Testis (tissue), 3 donors: ENCODE measurements around the gene CLSTN1. TPM values are rescaled to one million over a fixed set of nuclear protein-coding genes. Genes with fewer than 3 reads are reported as not detected.
A peak's percentile ranks its signal among the peaks of the same experiment; 100 is the strongest.
"Not testable (repeated sequence)": the region's sequence is repeated elsewhere in the genome, so short reads cannot be mapped to it uniquely, and the experiment has no call there.

Experiments used
- DNase-seq: peaks from one replicate; pipeline ENCODE4 v3.0.0-alpha.2; 2019
- H3K27ac ChIP-seq, 2 donors: fragments of 200-600 bp; sonication (generic); one replicate each; pipeline ENCODE4 v1.5.1; 2019
- H3K27me3 ChIP-seq: fragments of 200-600 bp; sonication (generic); one replicate; pipeline ENCODE4 v1.5.1; 2019
- H3K36me3 ChIP-seq: fragments of 200-600 bp; sonication (generic); one replicate; pipeline ENCODE4 v1.5.1; 2017; ENCODE audit warnings: low read depth; ENCODE audit errors: missing control alignments
- H3K4me1 ChIP-seq: fragments of 200-600 bp; sonication (generic); one replicate; pipeline ENCODE4 v1.5.1; 2019
- H3K4me3 ChIP-seq, 2 donors: fragments of 200-600 bp; sonication (generic); one replicate each; pipeline ENCODE4 v1.5.1; 2017 to 2019
- H3K9me3 ChIP-seq: fragments of 200-600 bp; sonication (generic); one replicate; pipeline ENCODE4 v1.5.1; 2017
- POLR2A ChIP-seq: fragments of 450-650 bp; IDR thresholded peaks from one replicate; pipeline ENCODE4 v1.6.1; 2017; ENCODE audit warnings: antibody characterized with exemption, mild to moderate bottlenecking, moderate library complexity
- WGBS, 2 donors: methylation state at CpG; one replicate each; pipeline ENCODE4 v1.1.5; 2018; 5-methylcytosine and 5-hydroxymethylcytosine counted together
- intact Hi-C: fragments of 100-400 bp; cut with DNase I; formaldehyde crosslinking; loops from one replicate; pipeline ENCODE4 v1.15.1; 2023; ENCODE audit warnings: low total_unique reads
- polyA plus RNA-seq: library from polyadenylated mRNA; stranded (reverse); fragments of 350-450 nt; fragmentation: Illumina TruSeq; extraction: RNeasy Lipid Tissue Mini Kit (QIAGEN cat#74804); gene quantifications from one replicate; pipeline ENCODE4 v1.2.3, GENCODE V29; 2014; ENCODE audit warnings: low read depth, low replicate concordance; ENCODE audit not compliant: insufficient read depth
- total RNA-seq, 2 donors: library from RNA; depleted of rRNA; stranded (reverse); fragments of >200 nt; gene quantifications; one replicate each; pipeline ENCODE4 v1.2.3, GENCODE V29; 2016
- TF ChIP-seq, protein P1 (sequence below), 3 experiments: fragments of 450-650 bp in 2 of 3; fragments of 200-600 bp in 1 of 3; sonication (generic) in 1 of 3; IDR thresholded peaks; one replicate each; pipeline ENCODE4 v1.5.1; 2016 to 2019; ENCODE audit warnings: antibody characterized with exemption in 3 of 3, mild to moderate bottlenecking in 2 of 3, moderate library complexity in 1 of 3

Gene CLSTN1
- total and polyA plus RNA-seq, 3 donors from 2014 or later = 52.6 to 70.2 (median 60.4) TPM

- no peak overlapping the region for H3K27ac ChIP-seq
- peaks cover 3% of the 10 kb centered on the region for H3K4me1 ChIP-seq
- no peak overlapping the region for H3K4me3 ChIP-seq
- intact Hi-C loops = no loop called here
- no peak for TF ChIP-seq POLR2A
- TF ChIP-seq, protein P1, sequence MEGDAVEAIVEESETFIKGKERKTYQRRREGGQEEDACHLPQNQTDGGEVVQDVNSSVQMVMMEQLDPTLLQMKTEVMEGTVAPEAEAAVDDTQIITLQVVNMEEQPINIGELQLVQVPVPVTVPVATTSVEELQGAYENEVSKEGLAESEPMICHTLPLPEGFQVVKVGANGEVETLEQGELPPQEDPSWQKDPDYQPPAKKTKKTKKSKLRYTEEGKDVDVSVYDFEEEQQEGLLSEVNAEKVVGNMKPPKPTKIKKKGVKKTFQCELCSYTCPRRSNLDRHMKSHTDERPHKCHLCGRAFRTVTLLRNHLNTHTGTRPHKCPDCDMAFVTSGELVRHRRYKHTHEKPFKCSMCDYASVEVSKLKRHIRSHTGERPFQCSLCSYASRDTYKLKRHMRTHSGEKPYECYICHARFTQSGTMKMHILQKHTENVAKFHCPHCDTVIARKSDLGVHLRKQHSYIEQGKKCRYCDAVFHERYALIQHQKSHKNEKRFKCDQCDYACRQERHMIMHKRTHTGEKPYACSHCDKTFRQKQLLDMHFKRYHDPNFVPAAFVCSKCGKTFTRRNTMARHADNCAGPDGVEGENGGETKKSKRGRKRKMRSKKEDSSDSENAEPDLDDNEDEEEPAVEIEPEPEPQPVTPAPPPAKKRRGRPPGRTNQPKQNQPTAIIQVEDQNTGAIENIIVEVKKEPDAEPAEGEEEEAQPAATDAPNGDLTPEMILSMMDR (IDR thresholded peaks at IDR 0.05) = no peak
- H3K27me3 ChIP-seq = no peaks in the 10 kb centered on the region
- no peaks in the 10 kb centered on the region for H3K9me3 ChIP-seq
- 60% methylated on average over 9 to 24 of the region's 25 CpGs for WGBS, 2 donors
- no peaks in the 10 kb centered on the region for H3K36me3 ChIP-seq
- peak; percentile 69 for DNase-seq
Observed at GRCh38 chr1:9717193-9718005, 106.4 kb downstream of the CLSTN1 start.

DNA sequence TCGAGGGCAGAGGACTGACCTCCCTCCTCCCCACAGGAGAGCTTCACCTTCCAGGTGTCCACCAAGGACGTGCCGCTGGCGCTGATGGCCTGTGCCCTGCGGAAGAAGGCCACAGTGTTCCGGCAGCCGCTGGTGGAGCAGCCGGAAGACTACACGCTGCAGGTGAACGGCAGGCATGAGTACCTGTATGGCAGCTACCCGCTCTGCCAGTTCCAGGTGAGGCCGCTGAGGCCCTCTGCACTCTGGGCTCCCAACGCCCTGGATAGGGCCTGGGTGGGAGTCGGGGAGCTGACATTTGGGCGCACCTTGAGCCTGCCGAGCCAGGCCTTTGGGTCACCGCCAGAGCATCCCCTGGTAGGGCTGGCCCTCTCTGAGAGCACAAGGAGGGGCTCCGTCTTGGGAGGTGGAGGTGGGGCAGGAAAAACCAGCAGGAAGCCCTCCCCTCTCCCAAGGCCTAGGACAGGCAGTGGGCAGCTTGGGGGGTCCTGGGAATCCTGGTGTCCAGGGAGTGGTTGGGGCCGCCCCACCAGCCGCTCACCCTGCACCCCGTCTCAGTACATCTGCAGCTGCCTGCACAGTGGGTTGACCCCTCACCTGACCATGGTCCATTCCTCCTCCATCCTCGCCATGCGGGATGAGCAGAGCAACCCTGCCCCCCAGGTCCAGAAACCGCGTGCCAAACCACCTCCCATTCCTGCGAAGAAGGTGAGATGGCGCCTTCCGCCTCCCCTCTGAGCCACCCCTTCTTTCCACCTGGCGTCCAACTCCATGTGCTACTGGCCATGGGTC lies 107.2 kb downstream of the CLSTN1 start:
- intact Hi-C loops = no loop called here
- H3K27ac ChIP-seq = no peak overlapping the region

GRCh38 chr1:9715536-9716226 lies 108.1 kb downstream of the CLSTN1 start:
- Histone ChIP-seq H3K4me1 (peaks cover 3% of the 10 kb centered on the region), H3K36me3 (no peaks in the 10 kb centered on the region), H3K27ac (no peak overlapping the region), H3K4me3 (no peak overlapping the region), H3K9me3 (no peaks in the 10 kb centered on the region), H3K27me3 (no peaks in the 10 kb centered on the region)
- intact Hi-C loops = no loop called here
- WGBS, 2 donors = 94 to 95% methylated on average over 18 to 39 of the region's 40 CpGs
- DNase-seq = no peak
- no peak for TF ChIP-seq POLR2A
- TF ChIP-seq, protein P1 (IDR thresholded peaks at IDR 0.05) = no peak

More for the DNA sequence above, 107.2 kb downstream of the CLSTN1 start:
- TF ChIP-seq POLR2A = no peak
- TF ChIP-seq, protein P1 (IDR thresholded peaks at IDR 0.05) = no peak
- H3K4me1 ChIP-seq = peaks cover 3% of the 10 kb centered on the region
- H3K9me3 ChIP-seq = no peaks in the 10 kb centered on the region
- DNase-seq = no peak
- no peak overlapping the region for H3K4me3 ChIP-seq
- H3K27me3 ChIP-seq = no peaks in the 10 kb centered on the region
- WGBS, 2 donors = 89 to 97% methylated on average over 12 to 27 of the region's 29 CpGs
- no peaks in the 10 kb centered on the region for H3K36me3 ChIP-seq

GRCh38 chr1:9714257-9714718 lies 109.5 kb downstream of the CLSTN1 start:
- intact Hi-C loops = no loop called here
- Histone ChIP-seq H3K4me3 (no peak overlapping the region), H3K4me1 (peaks cover 3% of the 10 kb centered on the region), H3K27ac (no peak overlapping the region), H3K36me3 (no peaks in the 10 kb centered on the region), H3K27me3 (no peaks in the 10 kb centered on the region), H3K9me3 (no peaks in the 10 kb centered on the region)
- 62 to 75% methylated on average over 6 of the region's 6 CpGs for WGBS, 2 donors
- no peak for DNase-seq
- TF ChIP-seq, protein P1 (IDR thresholded peaks at IDR 0.05) = no peak
- TF ChIP-seq POLR2A = no peak

- H3K9me3 ChIP-seq, DNase-seq, H3K4me3 ChIP-seq, intact Hi-C loops, H3K27me3 ChIP-seq, H3K36me3 ChIP-seq, H3K4me1 ChIP-seq, H3K27ac ChIP-seq: not testable (repeated sequence)
- WGBS, 2 donors = 89% methylated on average over 7 of the region's 7 CpGs
Observed at GRCh38 chr1:9712767-9713166, 111.0 kb downstream of the CLSTN1 start.
